MCF 10A (cell line): ENCODE measurements around the gene RGS19. TPM values are rescaled to one million over a fixed set of nuclear protein-coding genes. Genes with fewer than 3 reads are reported as not detected.

Experiments used
- BruUV-seq: library from RNA; stranded (reverse); fragments of 400-500 nt; replicated peaks from 2 replicates; lab custom pipeline; 2021; lab: Mats Ljungman, UMichigan
- CTCF ChIA-PET: fragments of 300-600 bp; sonication (Branson Sonifier 250); formaldehyde crosslinking; extraction: SDS; loops from one replicate; lab custom pipeline; 2021; ENCODE audit warnings: antibody characterized with exemption, inconsistent platforms; lab: Yijun Ruan, JAX
- POLR2A ChIA-PET: fragments of 300-600, 350-650 bp; sonication (Branson Sonifier 250); formaldehyde crosslinking; extraction: SDS; loops from one replicate; lab custom pipeline; 2020; ENCODE audit warnings: antibody characterized with exemption, inconsistent platforms; lab: Yijun Ruan, JAX
- DNase-seq: peaks from one replicate; pipeline ENCODE4 v3.0.0-alpha.2; 2018; ENCODE audit not compliant: unreplicated experiment
- H3K27ac Mint-ChIP-seq: one replicate; pipeline ENCODE4 v1.8.0; 2022; ENCODE audit warnings: mild to moderate bottlenecking, low read depth, mixed read lengths; ENCODE audit not compliant: unreplicated experiment
- H3K27me3 Mint-ChIP-seq: one replicate; pipeline ENCODE4 v1.8.0; 2022; ENCODE audit warnings: mixed read lengths; ENCODE audit not compliant: insufficient read depth, unreplicated experiment
- H3K36me3 Mint-ChIP-seq: one replicate; pipeline ENCODE4 v1.8.0; 2022; ENCODE audit warnings: mild to moderate bottlenecking, moderate library complexity, mixed read lengths; ENCODE audit not compliant: insufficient read depth, unreplicated experiment
- H3K4me1 Mint-ChIP-seq: one replicate; pipeline ENCODE4 v1.8.0; 2022; ENCODE audit warnings: mixed read lengths; ENCODE audit not compliant: insufficient read depth, unreplicated experiment
- H3K4me3 Mint-ChIP-seq: one replicate; pipeline ENCODE4 v1.8.0; 2022; ENCODE audit warnings: mild to moderate bottlenecking, moderate library complexity, mixed read lengths; ENCODE audit not compliant: unreplicated experiment
- H3K9me3 Mint-ChIP-seq: one replicate; pipeline ENCODE4 v1.8.0; 2022; ENCODE audit warnings: mixed read lengths; ENCODE audit not compliant: unreplicated experiment
- intact Hi-C: fragments of 100-400 bp; cut with micrococcal nuclease; formaldehyde crosslinking; loops from 2 replicates; pipeline ENCODE4 v1.14.1; 2022
- total RNA-seq: library from RNA; stranded (reverse); gene quantifications from 2 replicates; pipeline ENCODE4 v1.2.3, GENCODE V29; 2022
- TF ChIP-seq, protein P1 (sequence below): fragments of 200-600 bp; IDR thresholded peaks from one replicate; pipeline ENCODE4 v1.8.0; 2022; ENCODE audit warnings: antibody characterized with exemption, mild to moderate bottlenecking; ENCODE audit not compliant: unreplicated experiment

Gene RGS19
- total RNA-seq, 1 experiment from 2014 or later, result 8.8 TPM

- H3K27ac Mint-ChIP-seq, result no peak overlapping the region
- intact Hi-C loops, result no loop called here
- H3K9me3 Mint-ChIP-seq, result no peaks in the 10 kb centered on the region
- BruUV-seq, result no TSS peak
- H3K27me3 Mint-ChIP-seq, result peaks cover 22% of the 10 kb centered on the region
- TF ChIP-seq, protein P1, sequence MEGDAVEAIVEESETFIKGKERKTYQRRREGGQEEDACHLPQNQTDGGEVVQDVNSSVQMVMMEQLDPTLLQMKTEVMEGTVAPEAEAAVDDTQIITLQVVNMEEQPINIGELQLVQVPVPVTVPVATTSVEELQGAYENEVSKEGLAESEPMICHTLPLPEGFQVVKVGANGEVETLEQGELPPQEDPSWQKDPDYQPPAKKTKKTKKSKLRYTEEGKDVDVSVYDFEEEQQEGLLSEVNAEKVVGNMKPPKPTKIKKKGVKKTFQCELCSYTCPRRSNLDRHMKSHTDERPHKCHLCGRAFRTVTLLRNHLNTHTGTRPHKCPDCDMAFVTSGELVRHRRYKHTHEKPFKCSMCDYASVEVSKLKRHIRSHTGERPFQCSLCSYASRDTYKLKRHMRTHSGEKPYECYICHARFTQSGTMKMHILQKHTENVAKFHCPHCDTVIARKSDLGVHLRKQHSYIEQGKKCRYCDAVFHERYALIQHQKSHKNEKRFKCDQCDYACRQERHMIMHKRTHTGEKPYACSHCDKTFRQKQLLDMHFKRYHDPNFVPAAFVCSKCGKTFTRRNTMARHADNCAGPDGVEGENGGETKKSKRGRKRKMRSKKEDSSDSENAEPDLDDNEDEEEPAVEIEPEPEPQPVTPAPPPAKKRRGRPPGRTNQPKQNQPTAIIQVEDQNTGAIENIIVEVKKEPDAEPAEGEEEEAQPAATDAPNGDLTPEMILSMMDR, result no peak
- CTCF ChIA-PET, result interaction anchor here (0.6 to 4.8 kb wide), 3 partner anchors 11 to 176 kb away, joined by 3 to 27 read pairs (median 4); no protein-coding TSS in a partner anchor
- H3K4me1 Mint-ChIP-seq, result no peaks in the 10 kb centered on the region
- no peak for DNase-seq
- POLR2A ChIA-PET, result no interaction called here
- no peak overlapping the region for H3K4me3 Mint-ChIP-seq
- peaks cover 5% of the 10 kb centered on the region for H3K36me3 Mint-ChIP-seq
Observed at GRCh38 chr20:64110411-64111068, 31.2 kb upstream of the RGS19 start.

GRCh38 chr20:64109831-64110391 lies 30.6 kb upstream of the RGS19 start:
- TF ChIP-seq, protein P1, result no peak
- ChIA-PET POLR2A (interaction anchor here (0.6 kb wide), 1 partner anchor 33 kb away, joined by 4 read pairs; no protein-coding TSS in a partner anchor), CTCF (interaction anchor here (0.6 to 4.8 kb wide), 3 partner anchors 11 to 176 kb away, joined by 3 to 27 read pairs (median 4); no protein-coding TSS in a partner anchor)
- no peak overlapping the region for H3K4me3 Mint-ChIP-seq
- H3K4me1 Mint-ChIP-seq, result no peaks in the 10 kb centered on the region
- H3K36me3 Mint-ChIP-seq, result peaks cover 5% of the 10 kb centered on the region
- no peaks in the 10 kb centered on the region for H3K9me3 Mint-ChIP-seq
- intact Hi-C loops, result no loop called here
- no peak overlapping the region for H3K27ac Mint-ChIP-seq
- BruUV-seq, result no TSS peak
- DNase-seq, result no peak
- peaks cover 22% of the 10 kb centered on the region for H3K27me3 Mint-ChIP-seq

- intact Hi-C loops, result no loop called here
- CTCF ChIA-PET, result interaction anchor here (1.1 to 4.8 kb wide), 2 partner anchors 12 to 70 kb away, joined by 3 to 27 read pairs; no protein-coding TSS in a partner anchor
- H3K27me3 Mint-ChIP-seq, result peaks cover 25% of the 10 kb centered on the region
Observed at GRCh38 chr20:64108731-64109681, 29.7 kb upstream of the RGS19 start.

More at GRCh38 chr20:64108731-64109681, 29.7 kb upstream of the RGS19 start:
- no peak for DNase-seq
- POLR2A ChIA-PET, result interaction anchor here (0.5 to 0.6 kb wide), 2 partner anchors 33 to 149 kb away, joined by 3 to 4 read pairs; no protein-coding TSS in a partner anchor
- peaks cover 5% of the 10 kb centered on the region for H3K36me3 Mint-ChIP-seq
- no peak overlapping the region for H3K4me3 Mint-ChIP-seq
- no peaks in the 10 kb centered on the region for H3K4me1 Mint-ChIP-seq
- no TSS peak for BruUV-seq
- TF ChIP-seq, protein P1, result no peak
- no peak overlapping the region for H3K27ac Mint-ChIP-seq
- H3K9me3 Mint-ChIP-seq, result no peaks in the 10 kb centered on the region
